ENCODE data around the gene CASR. TPM values are rescaled to one million over a fixed set of nuclear protein-coding genes. Genes with fewer than 3 reads are reported as not detected.

Gene CASR
- polyA plus RNA-seq, 4 donors: 18.7 to 29.2 (median 26.0) TPM

Other genes with a start within 250 kb of the CASR start
- 1 to 10 TPM; 8.0 to 9.2 (median 8.6) TPM for gene ILDR1, start 161.4 kb upstream of the CASR start, polyA plus RNA-seq (ENCODE audit: insufficient read length in 4 of 4)
- gene CD86, start 128.3 kb upstream of the CASR start, polyA plus RNA-seq (ENCODE audit: insufficient read length in 4 of 4): 1 to 10 TPM; 1.7 to 2.5 (median 2.0) TPM
- 1 to 10 TPM in 1 of 4 donors, under 1 TPM in 3; 0.63 to 1.5 (median 0.65) TPM for gene CSTA, start 141.6 kb downstream of the CASR start, polyA plus RNA-seq (ENCODE audit: insufficient read length in 4 of 4)
- gene MIX23, start 199.6 kb downstream of the CASR start, polyA plus RNA-seq (ENCODE audit: insufficient read length in 4 of 4): 10 to 100 TPM; 51.3 to 60.7 (median 54.3) TPM
- gene FAM162A, start 200.5 kb downstream of the CASR start, polyA plus RNA-seq (ENCODE audit: insufficient read length in 4 of 4): 10 to 100 TPM; 63.9 to 81.9 (median 71.4) TPM
- gene WDR5B, start 232.4 kb downstream of the CASR start, polyA plus RNA-seq (ENCODE audit: insufficient read length in 4 of 4): 10 to 100 TPM in 3 of 4 donors, 1 to 10 TPM in 1; 8.6 to 11.9 (median 10.5) TPM